DND-41 (cell line): ENCODE results near the gene RGL4.

ENCODE experiments used
- CTCF ChIP-seq: IDR thresholded peaks from 2 replicates; pipeline ENCODE4 v1.5.1; 2012; ENCODE audit warnings: borderline replicate concordance, low read length, moderate library complexity, mild to moderate bottlenecking; ENCODE audit not compliant: poor library complexity, severe bottlenecking; ENCODE audit errors: extremely low read depth
- EZH2 ChIP-seq: IDR thresholded peaks from 3 replicates; pipeline ENCODE4 v1.6.1; 2012; ENCODE audit warnings: borderline replicate concordance, low read depth, mild to moderate bottlenecking, moderate library complexity, low read length, inconsistent platforms; ENCODE audit not compliant: severe bottlenecking

GRCh38 chr22:23678133-23678532 is 12.7 kb upstream of the RGL4 start:
- no peak for TF ChIP-seq EZH2
- no peak for TF ChIP-seq CTCF
